T-helper 2 cell treated with Interferon-gamma antibody and Interleukin-4, amounts not matched to agents 100 ng/mL and 5 ng/mL, for 36 hours (primary cell): Measurements from ENCODE around the gene ATG2B. TPM values are rescaled to one million over a fixed set of nuclear protein-coding genes. Genes with fewer than 3 reads are reported as not detected.
"Not testable (repeated sequence)": the region's sequence is repeated elsewhere in the genome, so short reads cannot be mapped to it uniquely, and the experiment has no call there.

Source experiments
- intact Hi-C: fragments of 100-400 bp; cut with micrococcal nuclease; formaldehyde crosslinking; loops from one replicate; pipeline ENCODE4 v1.15.1; 2023
- total RNA-seq: library from RNA; stranded (reverse); gene quantifications from 2 replicates; pipeline ENCODE4 v1.2.3, GENCODE V29; 2022

ATG2B gene
- total RNA-seq, 1 donor from 2014 or later = 18.8 TPM

DNA sequence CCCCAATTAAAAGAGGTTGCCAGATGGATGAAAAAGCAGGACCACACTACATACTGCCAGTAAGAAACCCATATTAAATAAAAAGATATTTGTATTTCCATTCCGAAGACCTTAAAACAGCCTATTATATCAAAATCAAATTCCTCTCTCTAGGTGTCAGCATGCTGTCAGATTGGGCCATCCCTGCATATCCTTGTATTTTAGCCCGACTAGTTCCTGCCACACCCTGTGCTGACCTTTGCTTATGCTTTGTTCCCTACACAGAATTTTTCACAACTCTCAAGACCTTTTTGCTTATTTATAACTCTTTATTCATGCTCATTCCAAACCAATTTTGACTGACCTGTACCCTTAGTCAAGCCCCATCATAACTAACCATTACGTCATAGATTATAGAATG, 13.0 kb upstream of the ATG2B start:
- intact Hi-C loops = no loop called here

DNA sequence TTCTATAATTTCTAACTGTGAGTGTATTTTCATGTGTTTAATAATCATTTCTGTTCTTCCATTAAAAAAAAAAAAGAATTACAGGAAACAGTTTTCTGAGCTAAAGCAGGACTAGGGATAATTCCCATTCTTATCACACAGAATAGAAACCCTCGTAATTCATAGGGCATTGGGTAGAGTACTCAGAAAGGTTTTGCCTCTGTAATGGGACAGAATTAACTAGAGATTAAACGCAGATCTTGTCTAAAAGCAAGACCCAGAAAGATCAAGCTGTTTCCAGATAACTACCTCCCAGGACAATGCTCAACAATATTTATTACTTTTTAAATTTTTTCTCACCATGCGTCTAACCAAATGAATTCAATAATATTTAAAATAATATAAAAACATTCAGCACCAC, 10.4 kb upstream of the ATG2B start:
- intact Hi-C loops = no loop called here

DNA sequence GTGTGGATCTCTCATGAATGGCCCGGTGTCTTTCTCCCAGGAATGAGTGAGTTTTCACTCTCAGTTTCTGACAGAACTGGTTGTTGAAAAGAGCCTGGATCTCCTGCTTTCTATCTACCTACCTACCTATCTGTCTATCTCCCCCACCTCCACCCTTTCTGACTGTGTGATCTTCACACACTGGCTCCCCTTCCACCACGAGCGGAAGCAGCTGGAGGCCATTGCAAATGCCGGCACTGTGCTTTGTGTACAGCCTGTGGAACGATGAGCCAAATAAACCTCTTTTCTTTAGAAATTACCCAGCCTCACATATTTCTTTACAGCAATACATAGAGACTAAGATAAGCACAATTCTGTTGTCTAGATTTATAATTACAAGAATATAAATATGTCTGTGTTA, 7.4 kb upstream of the ATG2B start:
- intact Hi-C loops = no loop called here

DNA sequence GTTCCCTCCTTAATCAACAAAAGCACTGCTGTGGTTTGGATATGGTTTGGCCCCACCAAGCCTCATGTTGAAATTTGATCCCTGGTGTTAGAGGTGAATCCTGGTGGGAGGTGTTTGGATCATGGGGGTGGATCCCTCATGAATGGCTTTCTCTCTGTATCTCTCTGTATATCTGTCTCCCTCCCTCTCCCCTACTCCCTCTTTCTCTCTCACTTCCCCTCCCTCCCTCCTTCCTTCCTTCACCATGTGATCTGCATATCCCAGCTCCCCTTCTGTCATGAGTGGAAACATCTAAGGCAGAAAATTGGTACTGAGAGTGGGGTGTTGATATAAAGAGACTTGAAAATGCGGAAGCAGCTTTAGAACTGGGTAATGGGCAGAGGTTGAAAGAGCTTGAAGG, 5.4 kb upstream of the ATG2B start:
- intact Hi-C loops = no loop called here

DNA sequence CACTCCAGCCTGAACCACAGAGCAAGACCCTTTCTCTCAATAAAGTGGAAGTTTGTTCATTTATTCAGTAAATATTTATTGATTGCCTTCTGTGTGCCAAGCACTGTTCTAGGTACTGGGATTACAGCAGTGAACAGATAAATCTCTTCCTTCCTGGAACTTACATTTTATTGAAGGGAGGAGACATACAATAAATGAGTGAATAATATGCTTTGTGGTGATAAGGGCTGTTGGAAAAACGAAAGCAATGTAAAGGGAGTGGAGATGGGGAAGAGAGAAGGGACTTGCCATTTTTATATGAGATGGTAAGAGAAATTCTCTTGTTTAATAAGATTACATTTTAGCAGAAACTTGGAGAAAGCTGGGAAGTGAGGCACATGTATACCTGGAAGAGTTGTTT, 1.8 kb upstream of the ATG2B start:
- intact Hi-C loops = loop anchor here (5.0 kb wide), 2 partner anchors 833 to 1208 kb away; partner anchors contain the start of gene DICER1

DNA sequence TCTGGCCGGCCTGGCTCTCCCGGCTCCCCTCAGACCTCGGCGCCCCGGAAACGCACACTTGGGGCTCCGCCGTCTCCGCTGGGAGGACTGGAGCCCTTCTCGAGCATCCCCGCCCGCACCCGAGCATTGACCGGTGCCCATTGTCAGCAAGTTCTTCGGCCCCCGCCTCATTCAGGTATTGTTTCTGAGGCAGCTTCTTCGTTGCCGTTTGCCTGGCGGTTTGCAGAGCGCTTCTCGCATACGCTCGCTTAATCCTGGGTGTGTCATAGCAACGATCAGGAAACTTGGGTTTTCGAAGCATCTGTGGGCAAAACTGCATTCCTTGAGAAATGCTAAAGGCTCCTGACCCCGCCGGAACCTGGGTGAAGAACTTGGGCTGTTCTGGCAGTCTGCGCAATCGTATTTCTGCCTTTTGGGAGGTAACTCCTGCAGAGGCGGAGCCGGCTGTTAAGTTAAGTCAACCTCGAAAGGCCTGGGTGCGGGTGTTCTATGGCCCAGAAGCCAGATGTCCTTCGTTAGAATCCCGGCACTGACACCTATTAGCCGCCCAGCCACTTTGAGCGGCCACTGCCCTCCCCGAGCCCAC, 703 bp upstream of the ATG2B start:
- intact Hi-C loops = loop anchor here (1.0 to 5.0 kb wide), 5 partner anchors 27 to 1207 kb away; partner anchors contain the start of genes DICER1 and PAPOLA

DNA sequence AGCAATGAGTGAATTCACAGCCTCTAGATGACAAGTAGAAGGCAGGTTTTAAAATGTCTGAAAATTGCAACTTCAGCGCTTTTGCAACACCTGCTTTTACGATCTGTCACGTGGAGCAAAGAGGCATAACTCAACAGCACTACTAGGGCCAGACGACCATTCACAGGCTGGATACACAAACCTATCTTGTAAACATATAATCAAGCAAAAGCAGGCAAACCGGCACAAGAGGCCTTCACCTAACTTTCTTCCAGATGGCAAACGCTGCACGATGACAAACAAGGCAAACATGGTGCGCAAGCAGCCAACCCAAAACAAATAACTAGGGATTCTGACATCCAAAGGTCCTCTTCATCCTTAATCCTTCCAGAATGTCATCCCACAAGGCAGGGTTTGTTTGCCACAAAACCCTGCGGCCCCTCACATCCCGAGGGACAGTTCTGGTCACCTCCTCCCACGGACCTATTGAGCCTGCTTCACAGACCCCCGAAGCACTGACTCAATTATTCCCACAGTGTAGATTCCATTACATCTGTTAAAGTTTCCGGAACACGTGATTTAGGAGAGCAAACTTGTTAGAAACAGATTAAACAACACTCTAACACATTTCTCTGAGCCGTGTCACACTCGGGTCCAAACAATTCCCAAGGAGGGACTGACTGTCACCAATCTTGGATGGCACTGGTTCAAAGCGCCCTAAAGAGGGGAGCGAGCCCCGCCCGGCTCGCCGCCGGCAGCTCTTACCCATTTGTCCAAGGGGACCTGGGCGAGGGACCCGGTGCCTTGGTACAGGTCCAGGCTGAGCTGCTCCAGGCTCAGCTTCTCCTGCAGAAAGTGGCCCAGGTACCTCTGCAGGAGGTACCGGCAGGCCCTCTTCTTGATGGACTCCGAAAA, 823 bp downstream of the ATG2B start:
- intact Hi-C loops = loop anchor here (5.0 kb wide), 2 partner anchors 830 to 1205 kb away; partner anchors contain the start of gene DICER1

DNA sequence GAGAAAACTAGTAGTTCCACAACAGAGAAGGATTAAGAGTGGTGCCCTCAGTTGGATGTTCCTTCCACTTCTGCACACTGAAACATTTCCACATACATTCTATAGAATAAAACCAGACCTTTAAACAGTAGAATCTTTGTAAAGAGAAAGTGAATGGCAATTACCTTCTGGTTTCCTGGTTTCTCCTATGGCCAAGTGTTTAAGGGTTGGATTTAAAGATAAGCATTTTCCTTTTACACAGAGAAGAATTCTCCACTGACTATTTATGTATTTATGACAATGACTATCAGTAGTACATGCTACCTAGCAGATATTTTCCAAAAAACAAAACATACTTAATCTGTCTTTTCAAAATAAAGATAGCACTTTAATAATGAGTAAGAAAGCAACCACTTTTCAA, 3.2 kb downstream of the ATG2B start:
- intact Hi-C loops = loop anchor here (5.0 kb wide), 2 partner anchors 828 to 1203 kb away; partner anchors contain the start of gene DICER1

DNA sequence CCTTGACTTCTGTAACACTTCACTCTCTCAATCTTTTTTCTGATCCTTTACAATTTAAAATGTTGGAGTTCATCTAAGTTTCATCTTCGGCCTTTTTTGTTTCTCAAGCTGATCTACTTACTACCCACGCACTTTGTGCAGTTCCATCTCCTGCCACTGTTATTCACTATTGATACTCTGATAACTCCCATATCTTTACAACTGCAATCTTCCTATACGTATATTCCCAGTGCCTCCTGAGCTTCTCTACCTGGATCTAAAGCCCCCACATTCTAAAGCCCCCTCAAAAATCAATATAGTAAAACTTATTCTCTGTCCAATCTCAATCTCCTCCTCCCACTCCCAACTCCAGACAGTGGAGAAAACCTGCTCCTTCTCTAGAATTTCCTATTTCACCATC, 5.9 kb downstream of the ATG2B start:
- intact Hi-C loops = no loop called here

DNA sequence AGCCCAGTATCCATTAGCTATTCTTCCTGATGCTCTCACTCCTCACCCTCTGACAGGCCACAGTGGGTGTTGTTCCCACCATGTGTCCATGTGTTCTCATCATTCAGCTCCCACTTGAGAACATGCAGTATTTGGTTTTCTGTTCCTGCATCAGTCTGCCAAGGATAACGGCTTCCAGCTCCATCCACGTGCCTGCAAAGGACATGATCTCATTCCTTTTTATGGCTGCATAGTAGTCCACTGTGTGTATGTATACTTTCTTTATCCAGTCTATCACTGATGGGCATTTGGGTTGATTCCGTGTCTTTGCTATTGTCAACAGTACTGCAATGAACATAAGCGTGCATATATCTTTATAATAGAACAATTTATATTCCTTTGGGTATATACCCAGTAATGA, 8.9 kb downstream of the ATG2B start:
- intact Hi-C loops = no loop called here

DNA sequence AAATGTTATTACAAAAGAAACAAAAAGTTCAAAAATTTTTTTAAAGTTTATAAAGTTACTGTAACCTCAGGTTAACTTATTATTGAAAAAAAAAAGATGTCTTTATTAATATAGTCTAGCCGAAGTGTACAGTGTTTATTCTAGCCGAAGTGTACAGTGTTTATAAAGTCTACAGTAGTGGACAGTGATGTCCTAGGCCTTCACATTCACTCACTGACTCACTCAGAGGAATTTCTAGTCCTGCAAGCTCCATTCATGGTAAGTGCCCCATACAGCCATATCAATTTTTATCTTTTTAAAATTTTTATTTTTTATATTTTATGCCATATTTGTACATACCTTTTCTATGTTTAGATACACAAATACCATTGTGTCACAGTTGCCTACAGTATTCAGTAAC, 10.4 kb downstream of the ATG2B start:
- intact Hi-C loops = no loop called here

DNA sequence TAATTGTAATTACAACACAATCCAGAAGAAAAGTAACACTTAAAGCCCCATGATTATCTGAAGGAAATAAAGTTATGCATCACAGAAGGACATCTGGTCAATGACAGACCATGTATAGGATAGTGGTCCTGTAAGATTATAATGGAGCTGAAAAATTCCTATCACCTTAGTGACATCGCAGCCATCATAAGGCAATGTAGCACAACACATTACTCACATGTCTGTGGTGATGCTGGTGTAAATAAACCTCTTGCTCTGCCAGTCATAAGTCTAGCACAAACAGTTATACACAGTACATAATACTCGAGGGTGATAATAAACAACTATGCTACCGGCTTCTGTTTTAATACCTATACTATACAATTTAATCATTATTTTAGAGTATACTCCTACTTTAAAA, 11.2 kb downstream of the ATG2B start:
- intact Hi-C loops = no loop called here

DNA sequence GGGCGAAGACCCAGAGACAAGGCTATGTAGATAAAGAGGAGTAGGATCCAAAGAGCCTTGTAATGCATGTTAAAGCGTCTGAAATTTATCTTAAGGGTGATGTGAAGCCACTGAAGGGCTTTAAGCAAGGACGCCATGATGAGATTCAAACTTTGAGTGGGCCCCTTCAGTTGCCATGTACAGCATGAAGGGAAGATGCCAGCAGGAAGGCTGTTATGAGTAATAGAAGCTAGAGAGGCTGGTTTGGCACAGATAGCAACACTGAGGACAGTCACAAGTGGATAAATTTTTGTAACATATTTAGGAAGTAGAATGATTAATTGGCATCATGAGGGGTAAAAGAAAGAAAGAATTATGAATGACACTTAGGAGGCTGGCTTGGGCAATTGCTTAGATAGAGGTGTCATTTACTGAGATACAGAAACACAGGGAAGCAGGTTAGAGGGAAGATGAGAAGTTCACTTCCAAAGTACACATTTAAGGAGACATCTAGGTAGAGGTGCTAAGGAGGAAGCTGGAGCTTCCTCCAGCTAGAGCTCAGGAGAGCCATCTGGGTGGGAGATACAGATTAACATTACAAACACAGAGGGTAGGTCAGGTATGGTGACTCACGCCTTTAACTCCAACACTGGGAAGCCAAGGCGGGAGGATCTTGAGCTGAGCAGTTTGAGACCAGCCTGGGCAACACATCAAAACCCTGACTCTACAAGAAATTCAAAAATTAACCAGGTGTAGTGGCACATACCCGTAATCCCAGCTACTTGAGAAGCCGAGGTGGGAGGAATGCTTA, 13.7 kb downstream of the ATG2B start:
- intact Hi-C loops = no loop called here

DNA sequence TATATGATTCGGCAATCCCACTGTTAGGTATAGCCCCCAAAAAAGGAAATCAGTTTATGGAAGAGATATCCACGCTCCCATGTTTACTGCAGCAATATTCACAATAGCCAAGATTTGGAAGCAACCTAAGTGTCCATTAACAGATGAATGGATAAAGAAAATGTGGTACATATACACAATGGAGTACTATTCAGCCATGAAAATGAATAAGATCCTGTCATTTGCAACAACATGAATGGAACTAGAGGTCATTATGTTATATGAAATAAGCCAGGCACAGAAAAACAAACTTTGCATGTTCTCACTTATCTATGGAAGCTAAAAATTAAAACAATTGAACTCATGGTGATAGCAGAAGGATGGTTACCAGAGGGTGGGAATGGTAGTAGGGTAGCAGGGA, 15.2 kb downstream of the ATG2B start:
- intact Hi-C loops = not testable (repeated sequence)

DNA sequence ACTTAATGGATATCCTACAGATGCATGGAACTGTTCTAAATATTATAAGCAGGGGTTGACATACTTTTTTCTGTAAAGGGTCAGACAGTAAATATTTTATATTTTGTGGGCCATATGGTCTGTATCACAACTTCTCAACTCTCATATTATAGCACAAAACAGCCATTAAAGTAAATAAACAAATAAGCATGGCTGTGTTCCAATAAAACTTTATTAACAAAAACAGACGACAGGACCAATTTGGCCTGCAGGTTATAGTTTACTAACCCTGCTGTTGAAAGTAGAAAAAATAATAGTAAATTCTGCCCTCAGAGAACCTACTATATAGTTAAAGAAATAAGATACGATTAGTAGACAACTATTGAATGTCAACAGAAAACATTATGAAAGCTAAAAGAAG, 17.5 kb downstream of the ATG2B start:
- intact Hi-C loops = no loop called here

DNA sequence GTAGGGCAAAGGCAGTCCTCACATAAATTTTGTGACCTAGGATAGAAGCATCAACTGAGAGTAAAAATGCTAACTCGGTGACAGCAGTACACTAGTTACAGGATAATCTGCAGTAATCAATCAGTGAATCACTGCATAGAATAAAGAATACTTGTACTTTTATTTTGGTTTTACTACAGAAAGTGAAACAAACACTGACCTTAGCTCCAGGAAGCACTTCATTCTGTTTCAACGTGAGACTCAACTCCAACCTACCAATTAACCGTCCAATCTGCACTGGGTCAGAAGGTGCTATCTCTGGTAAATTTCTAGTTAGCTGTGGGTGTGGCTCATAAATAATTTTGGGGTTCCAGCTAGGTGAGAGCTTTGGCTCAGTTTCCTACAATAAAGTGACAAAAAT, 21.8 kb downstream of the ATG2B start:
- intact Hi-C loops = no loop called here

DNA sequence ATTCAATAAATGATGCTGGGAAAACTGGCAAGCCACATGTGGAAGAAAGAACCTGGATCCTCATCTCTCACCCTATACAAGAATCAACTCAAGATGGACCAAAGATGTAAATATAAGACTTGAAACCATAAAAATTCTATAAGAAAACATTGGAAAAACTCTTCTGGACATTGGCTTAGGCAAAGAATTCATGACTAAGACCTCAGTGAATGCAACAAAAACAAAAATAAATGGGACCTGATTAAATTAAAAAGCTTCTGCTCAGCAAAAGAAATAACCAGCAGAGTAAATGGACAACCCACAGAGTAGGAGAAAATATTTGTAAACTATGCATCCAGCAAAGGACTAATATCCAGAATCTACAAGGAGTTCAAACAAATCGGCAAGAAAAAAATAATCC, 24.6 kb downstream of the ATG2B start:
- intact Hi-C loops = no loop called here

DNA sequence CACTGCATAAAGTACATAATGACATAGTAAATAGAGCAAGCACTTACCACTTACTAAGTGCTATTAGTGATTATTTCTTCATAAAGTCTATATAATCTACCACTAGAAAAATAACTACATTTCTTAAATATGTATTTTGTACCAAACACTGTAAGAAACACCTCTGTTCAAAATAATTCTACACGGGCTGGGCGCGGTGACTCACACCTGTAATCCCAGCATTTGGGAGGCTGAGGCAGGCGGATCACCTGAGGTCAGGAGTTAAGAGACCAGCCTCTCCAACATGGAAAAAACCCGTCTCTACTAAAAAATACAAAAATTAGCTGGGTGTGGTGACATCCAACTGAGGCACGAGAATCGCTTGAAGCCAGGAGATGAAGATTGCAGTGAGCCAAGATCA, 38.9 kb downstream of the ATG2B start:
- intact Hi-C loops = no loop called here

DNA sequence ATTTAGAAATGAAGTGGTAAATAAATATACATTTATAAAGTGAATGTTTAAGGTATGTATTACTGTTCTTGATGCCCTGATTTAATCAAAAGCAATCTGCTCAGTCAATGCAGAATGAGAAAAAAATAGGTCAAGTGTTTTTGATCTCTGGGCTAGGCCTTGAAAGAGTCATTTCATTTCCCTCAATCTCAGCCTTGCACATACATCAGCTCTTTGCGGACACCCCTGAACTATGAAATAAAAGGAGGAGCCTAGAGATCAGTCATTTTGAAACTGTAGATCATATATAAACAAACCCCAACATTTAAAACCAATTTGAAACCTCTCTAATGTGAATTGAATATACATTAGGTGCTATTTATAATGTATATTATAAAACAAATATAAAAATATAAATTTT, 42.5 kb downstream of the ATG2B start:
- intact Hi-C loops = no loop called here

DNA sequence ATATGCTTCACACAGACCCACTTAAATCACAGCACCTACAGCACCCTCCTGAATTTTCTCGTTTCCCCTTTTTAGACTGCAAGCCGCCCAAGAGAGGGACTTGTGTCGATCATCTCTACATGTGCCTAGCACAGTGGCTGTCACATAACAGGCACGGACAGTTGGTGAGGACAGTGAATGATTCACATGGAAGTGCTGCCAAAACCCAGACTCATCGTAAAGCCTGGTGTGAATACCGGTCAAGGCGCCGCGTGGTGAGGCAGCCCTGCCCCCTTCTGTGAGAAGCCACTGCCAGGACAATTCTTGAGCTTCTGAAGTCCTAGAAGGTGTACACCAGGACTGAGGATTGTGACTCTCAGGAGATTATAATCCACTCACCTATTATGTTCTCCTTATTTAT, 44.3 kb downstream of the ATG2B start:
- intact Hi-C loops = no loop called here

DNA sequence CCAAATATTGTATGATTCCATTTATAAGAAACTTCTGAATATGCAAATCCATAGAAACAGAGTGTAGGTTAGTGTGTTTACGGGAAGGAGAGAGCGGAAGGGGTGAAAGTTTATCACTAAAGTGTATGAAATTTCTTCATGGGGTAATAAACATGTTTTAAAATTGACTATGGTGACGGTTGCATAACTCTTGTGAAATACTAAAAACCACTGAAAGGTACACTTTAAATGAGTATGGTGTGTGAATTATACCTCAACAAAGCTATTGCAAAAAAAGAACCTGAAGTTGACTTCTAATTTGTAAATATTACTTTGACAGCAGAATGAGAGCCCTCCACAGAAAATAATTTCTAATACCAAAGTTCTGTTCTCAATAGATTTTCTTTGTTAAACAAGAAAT, 47.1 kb downstream of the ATG2B start:
- intact Hi-C loops = no loop called here

DNA sequence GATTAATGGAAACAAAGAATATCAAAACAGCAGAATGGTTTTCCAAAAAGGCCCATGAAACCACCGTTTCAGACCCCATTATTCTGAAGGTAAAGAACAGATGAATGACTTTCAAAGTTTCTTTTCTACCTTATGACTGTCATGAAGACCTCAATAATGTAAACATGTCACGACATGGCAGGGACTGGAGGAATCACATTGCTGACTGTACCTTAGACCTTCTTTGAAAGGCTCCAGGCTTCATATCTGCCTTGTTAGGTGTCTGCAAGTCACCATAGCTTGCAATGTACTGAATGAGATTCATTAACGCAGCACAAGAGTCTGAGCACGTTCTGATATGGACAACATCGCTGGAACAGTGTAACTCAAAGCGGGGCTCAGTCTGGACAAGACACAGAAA, 52.2 kb downstream of the ATG2B start:
- intact Hi-C loops = no loop called here
